ENCODE data around the gene PRKN.

DNA sequence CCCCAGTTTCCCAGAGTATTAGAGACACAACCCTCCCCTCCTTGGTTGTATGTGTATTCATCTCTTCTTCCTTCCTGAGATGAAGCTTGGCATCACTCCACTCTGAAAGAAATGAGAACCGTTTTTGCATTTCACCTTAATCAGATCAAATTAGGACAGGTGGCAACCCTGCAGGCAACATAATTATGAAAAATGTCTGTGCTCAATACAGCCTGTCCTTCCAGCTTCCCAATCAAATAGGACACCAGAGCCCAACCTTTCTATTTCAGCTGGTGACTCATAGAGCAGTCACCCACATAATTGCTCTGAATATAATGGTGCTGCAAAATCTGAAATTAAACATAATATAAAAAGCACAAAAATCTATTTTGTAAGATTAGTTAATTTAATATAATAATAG, 1143.5 kb downstream of the PRKN start:
- no peak for TF ChIP-seq EZH2phosphoT487 (IDR thresholded peaks at IDR 0.05; ENCODE audit: insufficient read depth, low read depth)
- no peak for TF ChIP-seq EZH2 (IDR thresholded peaks at IDR 0.05; ENCODE audit: insufficient read depth, poor library complexity, severe bottlenecking)
